GM19395 (cell line): ENCODE results near the gene LTBP1.
A peak's percentile ranks its signal among the peaks of the same experiment; 100 is the strongest.
"Not testable (repeated sequence)": the region's sequence is repeated elsewhere in the genome, so short reads cannot be mapped to it uniquely, and the experiment has no call there.

ENCODE experiments used
- ATAC-seq: cut with Tn5 transposase; IDR thresholded peaks from one replicate; pipeline ENCODE4 v1.9.1; 2021; ENCODE audit warnings: mild to moderate bottlenecking, moderate library complexity; ENCODE audit not compliant: unreplicated experiment

The LTBP1 gene

DNA sequence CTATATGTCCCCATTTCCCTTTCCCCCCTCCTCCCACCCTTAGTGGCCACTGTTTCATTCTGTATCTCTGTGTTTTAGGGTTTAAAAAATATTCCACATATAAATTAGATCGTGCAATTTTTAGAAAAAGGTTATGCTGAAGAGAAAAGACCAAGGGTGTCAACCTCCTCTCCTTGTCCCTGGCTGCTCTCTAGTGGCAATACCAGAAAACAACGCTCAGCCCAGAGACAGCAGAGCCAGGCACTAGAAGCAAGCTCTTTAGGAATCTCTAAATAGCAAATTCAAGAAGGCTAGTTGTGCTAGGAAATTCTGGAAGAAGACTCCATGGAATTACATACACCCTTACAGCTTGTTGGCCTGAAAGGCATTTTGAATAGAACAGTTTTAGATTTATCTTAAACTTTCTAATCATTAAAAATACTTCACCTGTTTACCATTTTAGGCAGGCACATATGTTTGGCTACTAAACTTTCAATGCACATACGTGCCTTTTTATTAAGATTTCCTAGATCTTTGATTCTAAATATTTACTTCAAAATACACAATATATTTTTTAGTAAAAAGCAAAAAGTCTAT lies 494.6 kb downstream of the LTBP1 start:
- ATAC-seq, result peak; percentile 88

- ATAC-seq, result not testable (repeated sequence)
These were observed 495.3 kb downstream of the LTBP1 start for GRCh38 chr2:33442052-33442451.

DNA sequence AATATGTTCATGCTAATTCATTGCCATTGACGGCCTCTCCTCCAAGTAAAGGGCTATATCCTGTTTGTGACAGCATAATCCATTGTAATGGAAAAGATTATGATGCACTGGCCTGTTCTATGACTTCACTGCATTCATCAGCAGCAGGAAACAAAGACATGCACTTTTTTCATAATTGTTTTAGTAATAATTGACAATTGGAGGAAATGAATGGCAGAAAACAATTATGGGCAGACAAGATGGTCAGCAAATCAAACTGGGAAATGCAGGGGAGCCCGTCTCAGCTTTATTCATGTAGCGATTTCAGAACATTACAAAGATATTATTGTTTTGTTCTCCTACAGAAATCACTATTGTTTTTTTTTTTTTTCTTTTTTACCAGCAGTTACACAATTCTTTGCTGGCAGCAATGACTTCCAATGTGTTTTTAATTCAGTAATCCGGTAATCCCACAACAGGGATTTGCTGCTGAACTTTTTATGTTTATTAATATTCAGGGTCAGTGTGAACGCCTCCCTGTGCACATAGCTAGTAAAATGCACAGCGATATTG lies 495.9 kb downstream of the LTBP1 start:
- no peak for ATAC-seq

DNA sequence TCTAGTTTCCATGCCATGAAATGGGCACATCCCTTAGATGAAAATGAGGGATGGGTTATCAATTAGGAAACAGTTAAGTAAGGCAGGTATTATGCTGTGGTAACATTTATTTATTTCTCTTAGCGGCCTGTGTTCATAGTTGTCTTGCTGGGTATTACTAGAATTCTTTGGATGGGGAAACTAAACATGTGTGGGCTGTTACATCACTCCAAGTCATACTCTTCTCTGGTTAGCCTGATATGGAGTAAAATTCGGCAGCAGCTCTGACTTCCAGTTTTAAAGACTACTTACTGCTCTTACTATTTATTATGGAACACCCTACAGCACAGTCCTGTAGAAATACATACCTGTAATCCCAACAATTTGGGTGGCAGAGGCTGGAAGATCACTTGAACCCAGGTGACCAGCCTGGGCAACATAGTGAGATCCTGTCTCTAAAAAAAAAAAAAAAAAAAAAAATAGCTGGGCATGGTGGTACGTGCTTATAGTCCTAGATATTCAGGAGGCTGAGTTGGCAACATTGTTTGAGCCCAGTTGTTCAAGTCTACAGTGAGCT lies 496.6 kb downstream of the LTBP1 start:
- ATAC-seq, result no peak

DNA sequence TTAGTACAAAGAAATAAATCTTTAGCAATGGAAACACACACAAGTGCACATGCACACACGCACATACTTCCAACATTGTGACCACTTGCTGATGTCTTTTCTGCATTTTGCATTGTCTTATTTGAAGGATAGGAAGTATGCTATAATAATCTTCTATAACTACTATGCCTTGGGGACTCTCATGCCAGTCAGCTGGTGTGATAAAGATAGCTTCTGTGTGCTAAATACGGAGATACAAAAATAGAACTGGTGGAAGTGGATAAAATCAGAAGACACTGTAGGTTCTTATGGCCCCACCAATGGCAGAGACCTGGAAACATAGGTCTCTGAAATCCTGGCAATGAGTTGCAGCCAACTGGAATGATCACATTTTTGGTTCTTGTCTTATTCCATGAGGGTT lies 498.2 kb downstream of the LTBP1 start:
- no peak for ATAC-seq

GRCh38 chr2:33448220-33448899 lies 501.6 kb downstream of the LTBP1 start:
- ATAC-seq, result no peak
